DMS 273 (cell line): ENCODE data around the gene IPO4.
"Not testable (repeated sequence)": the region's sequence is repeated elsewhere in the genome, so short reads cannot be mapped to it uniquely, and the experiment has no call there.

Source experiments
- DNase-seq: peaks from one replicate; lab custom pipeline; 2025; ENCODE audit not compliant: unreplicated experiment; lab: John Stamatoyannopoulos, UW

IPO4 gene

GRCh38 chr14:24219080-24219479 is 30.5 kb upstream of the IPO4 start:
- DNase-seq = no peak

GRCh38 chr14:24216876-24217275 is 28.3 kb upstream of the IPO4 start:
- not testable (repeated sequence) for DNase-seq

DNA sequence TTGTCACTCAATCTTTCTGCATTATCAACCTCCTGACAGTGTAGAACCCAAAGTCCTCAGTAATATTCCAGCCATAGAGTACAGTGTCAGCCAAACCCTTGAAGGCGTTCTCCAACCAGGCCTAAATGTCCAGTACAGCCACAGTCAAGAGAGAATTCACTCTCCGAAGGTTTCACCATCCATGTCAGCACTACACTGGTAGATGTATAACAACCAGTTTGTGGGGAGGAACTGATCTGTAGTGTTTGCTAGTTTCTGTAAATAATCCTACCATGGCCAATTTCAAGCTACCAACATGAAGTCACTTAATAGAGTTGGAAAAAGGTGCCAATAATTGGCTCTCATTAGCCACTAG is 27.7 kb upstream of the IPO4 start:
- DNase-seq = no peak

GRCh38 chr14:24215495-24216344 is 27.1 kb upstream of the IPO4 start, which contains the start of gene MDP1:
MDP1 (minus strand) TSS chr14:24216066; CDS start chr14:24215955, 111 bp downstream.
- peak; percentile 94 for DNase-seq

DNA sequence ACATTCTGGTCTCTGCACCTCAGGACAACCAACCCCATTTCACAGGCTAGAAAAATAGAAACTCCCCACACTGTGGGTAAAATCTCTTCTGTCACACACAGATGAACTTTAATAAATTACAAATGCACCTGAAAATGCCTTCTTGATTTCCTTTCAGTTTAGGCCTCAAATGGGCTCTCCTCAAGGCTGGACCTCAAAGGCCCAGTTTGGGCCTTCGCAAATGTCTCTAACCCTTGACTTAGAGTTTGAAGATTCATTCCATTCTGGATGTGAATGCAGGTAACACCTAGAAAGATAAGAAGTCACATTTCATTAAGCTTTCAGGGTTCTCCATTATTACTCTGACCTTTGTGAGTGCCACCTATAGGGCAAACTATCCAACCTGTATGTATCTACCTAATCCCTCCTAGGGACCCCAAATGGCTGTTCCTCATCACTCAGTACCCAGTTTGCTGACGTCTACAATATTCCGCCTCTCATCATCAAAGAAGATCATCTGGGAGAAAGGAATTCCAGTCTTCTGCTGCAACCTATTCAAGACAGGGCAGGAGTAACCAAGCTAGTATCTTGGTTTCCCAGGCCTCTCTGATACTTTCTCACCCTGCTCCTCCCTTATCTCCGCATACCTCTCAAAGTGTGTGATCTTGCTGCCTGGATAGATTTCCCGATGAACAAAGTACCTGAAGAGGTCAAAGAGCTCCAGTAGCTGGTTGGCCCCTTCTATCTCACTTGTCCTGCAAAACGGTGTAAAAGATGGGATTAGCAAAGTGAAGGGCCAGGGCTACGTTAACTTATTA is 25.4 kb upstream of the IPO4 start:
- no peak for DNase-seq

- DNase-seq = peak; percentile 99
Observed at GRCh38 chr14:24212924-24213865, 24.6 kb upstream of the IPO4 start, which contains the start of gene CHMP4A. CHMP4A (minus strand) TSS chr14:24213488; CDS start chr14:24213439, 49 bp downstream.

DNA sequence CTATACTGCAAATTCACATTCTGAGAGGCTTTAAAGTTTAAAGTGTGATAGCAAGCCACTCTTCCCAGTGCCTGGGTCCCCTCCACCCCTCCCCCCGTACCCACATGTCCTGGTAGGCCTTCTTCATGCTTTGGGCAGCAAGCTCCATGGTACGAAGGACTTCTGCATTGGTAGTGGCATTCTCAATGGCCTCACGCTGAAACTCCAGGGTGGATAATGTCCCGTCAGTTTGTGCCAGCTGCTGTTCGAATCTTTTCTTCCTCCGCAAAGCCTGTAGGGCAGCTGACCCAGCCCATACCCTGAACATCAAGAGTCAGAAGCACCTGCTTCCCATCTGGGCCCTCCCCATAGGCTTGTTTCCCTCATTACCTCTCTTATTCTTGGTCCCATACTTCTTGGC is 22.7 kb upstream of the IPO4 start:
- DNase-seq = no peak

GRCh38 chr14:24207625-24208024 is 19.0 kb upstream of the IPO4 start:
- no peak for DNase-seq

DNA sequence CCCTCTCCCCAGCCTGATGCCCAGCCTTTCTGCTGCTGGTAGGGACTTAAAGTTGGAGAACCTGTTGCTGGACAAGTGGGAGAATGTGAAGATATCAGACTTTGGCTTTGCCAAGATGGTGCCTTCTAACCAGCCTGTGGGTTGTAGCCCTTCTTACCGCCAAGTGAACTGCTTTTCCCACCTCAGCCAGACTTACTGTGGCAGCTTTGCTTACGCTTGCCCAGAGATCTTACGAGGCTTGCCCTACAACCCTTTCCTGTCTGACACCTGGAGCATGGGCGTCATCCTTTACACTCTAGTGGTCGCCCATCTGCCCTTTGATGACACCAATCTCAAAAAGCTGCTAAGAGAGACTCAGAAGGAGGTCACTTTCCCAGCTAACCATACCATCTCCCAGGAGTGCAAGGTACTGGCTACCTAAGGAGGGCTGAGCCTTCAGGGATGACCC is 18.5 kb upstream of the IPO4 start:
- no peak for DNase-seq

GRCh38 chr14:24206260-24207103 is 17.9 kb upstream of the IPO4 start:
- no peak for DNase-seq

DNA sequence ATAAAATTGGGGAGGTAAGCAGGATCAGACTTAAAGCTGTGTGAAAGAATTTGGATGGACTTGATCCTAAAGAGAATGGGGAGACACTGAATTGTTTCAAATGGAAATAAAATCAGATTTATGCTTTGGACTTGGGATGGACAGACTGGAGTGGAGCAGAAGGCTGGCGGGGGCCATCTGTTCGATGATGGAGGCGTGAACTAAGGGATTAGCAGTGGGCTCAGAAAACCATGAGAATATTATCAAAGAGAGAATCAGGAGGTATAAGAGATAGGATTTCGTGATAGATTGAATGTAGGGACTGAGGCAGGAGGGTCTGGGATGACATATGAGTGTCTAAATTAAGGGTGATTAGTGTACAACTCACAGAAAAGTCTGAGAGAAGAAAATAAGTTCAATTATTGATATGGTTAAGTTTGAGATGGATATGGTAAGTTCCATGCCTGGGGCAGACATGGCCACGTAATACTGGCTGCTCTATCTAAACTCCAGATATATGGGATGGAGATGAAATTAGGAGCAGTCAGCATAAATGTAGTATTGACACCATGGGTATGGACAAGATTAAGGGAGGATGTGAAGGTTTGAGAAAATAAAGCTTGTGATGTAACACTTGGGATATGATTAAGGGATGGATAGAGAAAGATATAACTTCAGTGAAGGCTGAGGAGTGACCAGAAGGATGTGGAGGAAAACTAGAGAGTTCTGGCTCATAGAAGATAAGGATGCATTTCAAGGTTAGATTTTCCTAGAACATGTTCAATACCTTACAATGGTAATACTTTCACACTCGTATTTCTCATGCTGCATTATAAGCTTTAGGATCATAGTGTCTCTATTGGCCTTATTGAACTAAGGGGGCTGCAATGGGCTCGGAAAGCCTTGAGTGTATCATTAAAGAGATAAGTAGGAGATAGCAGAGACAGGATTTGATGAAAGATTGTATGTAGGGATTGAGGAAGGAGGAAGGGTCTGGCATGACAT is 15.8 kb upstream of the IPO4 start:
- peak; percentile 40 for DNase-seq

DNA sequence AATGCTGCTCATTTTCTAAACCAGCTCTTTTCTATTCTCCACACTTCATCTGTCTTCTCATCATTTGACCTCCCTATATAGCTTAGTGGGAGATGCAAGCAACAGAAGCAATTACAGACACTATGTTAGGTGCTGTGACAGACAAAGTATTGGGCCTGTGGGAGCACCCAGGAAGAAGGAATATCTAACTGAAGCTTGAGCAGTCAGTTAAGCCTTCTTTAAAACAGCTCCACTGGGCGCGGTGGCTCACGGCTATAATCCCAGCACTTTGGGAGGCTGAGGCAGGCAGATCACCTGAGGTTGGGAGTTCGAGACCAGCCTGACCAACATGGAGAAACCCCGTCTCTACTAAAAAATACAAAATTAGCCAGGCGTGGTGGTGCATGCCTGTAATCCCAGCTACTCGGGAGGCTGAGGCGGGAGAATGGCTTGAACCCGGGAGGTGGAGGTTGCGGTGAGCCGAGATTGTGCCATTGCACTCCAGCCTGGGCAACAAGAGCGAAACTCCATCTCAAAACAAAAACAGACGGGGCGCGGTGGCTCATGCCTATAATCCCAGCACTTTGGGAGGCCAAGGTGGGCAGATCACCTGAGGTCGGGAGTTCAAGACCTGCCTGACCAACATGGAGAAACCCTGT is 14.8 kb upstream of the IPO4 start:
- not testable (repeated sequence) for DNase-seq

GRCh38 chr14:24202538-24202937 is 13.9 kb upstream of the IPO4 start:
- DNase-seq = not testable (repeated sequence)

- DNase-seq = no peak
Observed at GRCh38 chr14:24198814-24199524, 10.4 kb upstream of the IPO4 start.

DNA sequence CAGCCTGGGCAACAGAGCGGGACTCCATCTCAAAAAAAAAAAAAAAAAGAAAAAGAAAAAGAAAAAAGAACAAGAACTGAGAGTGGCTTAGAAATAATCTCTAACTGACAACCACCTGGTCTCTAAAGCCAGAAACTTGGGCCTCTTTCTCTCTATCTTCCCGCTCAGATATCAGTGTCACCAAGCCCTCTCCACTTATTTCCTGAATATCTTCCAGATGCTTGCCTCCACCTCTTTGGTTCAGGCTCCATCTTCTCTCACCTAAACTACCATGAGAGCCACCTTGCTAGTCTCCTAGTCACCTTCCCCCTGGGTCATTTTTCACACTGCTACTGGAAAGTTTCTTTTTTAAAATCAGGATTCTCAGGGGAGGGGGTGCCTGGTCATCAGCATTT is 8.4 kb upstream of the IPO4 start:
- no peak for DNase-seq

- DNase-seq = peak; percentile 68
Observed at GRCh38 chr14:24196071-24197055, 7.7 kb upstream of the IPO4 start.
